Islet of Langerhans (tissue), 1 donor: ENCODE data around the gene ATRNL1.

Experiments
- FAIRE-seq: peaks from one replicate; lab custom pipeline; 2011; peaks lifted over from hg19 to GRCh38; lab: Jason Lieb, UNC

The ATRNL1 gene

DNA sequence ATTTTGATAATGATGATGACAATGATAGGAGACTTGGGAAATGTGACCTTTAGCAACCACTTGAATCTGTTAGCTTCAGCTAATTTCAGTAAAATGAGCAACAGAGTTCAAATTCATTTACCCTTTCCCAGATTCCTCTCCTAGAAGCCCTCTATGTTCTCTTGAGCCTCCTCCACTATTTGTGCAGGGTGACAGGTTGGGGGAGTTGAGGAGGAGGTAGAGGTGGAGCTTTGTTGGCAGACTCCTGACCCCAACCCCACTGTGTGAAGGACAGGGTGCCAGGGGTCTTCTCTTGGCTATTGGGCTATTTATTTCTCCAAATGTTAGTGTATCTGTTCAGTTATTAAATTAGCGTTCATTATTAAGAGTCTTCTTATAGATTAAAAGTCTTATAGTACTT lies 757.5 kb downstream of the ATRNL1 start:
- peak; percentile 9 for FAIRE-seq

DNA sequence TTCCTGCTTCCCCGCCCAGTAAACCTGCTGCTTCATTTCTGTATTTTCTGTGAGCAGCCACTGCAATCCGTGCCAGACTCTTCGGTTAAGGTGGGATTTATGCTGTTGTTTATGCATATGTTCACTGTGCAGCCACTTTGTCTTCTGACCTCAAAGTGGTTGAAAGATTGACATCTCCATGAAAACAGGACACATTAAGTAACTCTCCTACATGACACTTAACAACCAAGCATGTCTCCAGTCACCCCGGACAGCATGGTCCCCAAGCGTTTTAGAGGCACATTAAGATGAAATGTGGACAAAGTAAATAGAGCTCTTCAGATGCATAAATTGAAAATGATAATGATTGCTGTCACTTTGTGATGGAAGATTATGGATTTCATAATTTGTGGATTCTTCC lies 758.5 kb downstream of the ATRNL1 start:
- no peak for FAIRE-seq

DNA sequence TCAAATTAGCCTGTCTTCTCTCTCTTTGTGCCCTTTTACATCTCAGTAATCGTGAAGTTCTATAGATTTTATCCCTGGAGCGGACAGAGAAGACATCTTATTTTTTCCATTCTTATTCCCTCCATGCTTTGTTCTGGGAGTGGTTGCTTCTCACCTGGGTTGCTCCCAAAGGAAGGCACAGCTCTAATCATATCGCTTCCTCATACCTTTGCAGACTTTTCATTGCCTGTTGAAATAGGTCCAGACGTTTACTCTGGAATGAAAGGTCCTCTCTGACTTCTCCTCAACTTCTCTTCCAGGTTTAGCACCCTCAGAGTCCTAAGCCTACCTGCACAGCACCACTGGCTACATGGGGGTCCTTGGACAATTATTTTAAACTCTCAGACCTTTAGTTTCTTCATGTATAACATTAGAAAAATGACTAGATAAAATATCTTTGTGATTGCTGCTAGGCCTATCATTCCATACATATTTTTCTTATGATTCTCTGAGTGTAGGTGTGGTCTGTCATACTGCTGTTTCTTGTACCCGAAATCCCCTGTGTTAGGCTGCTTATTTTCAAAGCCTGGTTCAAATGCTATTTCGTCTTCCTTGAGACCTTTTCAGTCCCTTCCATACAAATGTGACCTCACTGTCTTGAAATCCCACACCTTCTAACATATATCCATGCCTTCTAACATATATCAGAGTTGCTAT lies 761.7 kb downstream of the ATRNL1 start:
- FAIRE-seq, result no peak

DNA sequence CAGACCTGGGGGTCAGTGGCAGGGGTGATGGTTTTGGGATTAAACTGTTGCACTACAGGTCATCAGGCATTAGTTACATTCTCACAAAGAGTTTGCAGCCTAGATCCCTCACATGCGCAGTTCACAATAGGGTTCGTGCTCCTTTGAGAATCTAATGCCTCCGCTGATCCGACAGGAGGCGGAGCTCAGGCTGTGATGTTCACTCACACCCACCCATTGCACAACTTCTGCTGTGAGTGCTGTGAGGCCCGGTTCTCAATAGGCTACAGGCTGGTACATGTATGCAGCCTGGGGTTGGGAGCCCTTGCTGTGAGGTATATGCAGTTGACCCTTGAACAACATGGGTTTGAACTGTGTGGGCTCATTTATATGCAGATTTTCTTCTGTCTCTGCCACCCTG lies 763.4 kb downstream of the ATRNL1 start:
- no peak for FAIRE-seq

DNA sequence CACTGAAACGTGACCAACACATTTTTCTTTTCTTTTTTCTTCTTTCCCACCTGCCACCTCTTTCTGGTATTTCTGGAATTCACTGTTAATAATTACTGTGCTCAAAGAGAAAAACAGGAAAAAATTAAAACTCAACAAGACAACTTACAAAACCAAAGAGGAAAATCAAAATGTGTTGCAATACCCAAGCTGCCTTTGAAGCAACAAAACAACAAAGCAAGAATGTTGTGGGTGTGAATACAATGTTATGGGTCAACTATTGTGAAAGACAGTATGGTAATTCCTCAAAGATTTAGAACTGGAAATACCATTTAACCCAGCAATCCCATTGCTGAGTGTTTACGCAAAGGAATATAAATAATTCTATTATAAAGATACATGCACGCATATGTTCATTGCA lies 764.7 kb downstream of the ATRNL1 start:
- no peak for FAIRE-seq

DNA sequence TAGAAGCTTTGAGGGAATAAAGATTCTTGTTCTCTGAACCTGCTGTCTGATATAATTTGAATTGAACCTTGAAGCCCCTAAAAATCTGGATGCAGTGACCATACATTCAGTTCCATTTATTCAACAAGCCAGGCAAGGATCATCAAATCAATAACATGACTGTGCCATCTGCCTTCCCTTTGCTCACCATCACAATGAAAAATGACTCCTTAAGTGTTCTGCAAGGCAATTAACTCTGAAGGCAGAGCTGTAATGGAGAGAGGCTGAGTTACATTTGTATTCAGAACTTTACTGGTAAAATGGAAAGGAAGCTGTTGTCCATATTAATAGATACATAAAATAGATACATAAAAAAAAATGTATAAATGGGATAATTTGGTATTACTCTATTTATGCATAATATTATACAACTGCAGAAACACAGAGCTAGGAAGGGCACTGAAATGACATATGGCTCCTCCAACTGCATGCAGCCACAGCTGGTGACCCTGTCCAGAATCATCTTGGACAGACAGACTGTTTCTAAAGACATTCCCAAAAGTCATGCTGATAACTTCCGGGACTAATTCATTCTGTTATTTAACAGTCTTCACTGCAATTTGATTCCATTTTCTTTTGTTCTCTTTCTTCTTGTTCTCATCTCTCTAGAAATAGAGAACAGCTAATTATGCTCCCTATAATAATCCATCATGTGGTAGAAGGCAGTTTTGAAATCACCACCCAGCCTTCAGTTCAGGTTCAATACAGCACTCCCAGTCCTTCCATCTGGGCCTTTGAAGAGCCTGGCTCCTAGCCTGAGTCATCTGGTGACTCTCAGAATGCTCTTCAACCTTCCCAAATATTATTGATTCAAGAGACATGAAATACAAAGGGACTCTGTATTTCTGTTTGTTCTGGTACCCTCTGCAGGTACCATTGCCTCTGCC lies 767.3 kb downstream of the ATRNL1 start:
- FAIRE-seq, result peak; percentile 98

DNA sequence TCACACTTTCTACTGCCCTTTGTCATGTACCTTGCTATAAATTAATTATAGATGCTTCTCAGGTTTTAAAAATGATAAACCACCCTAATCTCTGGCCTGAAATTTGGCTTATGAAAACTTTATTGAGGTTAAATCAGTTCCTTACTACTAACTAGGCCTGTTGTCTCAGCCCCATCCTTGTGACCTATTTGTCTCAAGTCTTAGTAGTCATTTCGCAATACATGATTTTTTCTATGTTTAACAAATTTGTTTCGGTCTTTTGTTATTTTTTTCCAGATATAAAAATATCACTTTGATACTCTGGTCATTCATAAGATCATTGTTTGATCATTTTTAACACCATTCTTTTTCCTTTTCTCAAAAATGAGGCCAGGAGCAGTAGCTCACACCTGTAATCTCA lies 768.3 kb downstream of the ATRNL1 start:
- FAIRE-seq, result no peak

DNA sequence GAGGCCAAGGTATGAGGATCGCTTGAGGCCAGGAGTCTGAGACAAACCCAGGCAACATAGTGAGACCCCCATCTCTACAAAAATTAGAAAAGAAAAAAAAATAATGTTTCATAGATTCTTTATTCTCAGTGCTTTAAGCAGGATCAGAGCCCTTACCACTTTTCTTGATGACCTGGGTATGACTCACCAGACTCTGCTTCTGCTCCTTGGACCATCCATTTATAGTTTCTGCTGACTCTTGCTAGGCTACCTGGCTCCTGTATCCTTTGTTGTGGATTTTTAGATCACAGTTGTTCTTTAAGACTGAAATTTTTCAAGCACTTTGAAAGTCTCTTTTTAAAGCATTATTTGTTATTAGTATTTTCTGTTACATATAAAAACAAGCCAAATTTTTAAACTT lies 768.7 kb downstream of the ATRNL1 start:
- FAIRE-seq, result peak; percentile 72

DNA sequence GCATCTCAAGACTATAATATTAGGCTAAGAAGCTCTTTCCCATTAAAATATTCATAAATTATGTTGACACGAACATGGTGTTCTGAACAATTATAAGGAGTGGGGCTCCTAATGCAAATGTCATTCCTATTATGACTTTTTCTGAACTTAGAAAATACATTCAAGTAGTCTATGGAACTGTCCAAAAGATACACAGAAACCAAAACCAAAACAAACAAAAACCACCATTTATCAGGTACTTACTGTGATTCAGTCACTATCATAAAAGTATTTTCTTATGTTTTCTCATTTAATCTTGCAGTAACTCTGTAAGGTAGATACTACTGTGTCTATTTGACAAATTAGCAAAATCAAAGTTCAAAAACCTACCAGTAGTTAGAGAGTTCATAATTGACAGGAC lies 773.0 kb downstream of the ATRNL1 start:
- no peak for FAIRE-seq

DNA sequence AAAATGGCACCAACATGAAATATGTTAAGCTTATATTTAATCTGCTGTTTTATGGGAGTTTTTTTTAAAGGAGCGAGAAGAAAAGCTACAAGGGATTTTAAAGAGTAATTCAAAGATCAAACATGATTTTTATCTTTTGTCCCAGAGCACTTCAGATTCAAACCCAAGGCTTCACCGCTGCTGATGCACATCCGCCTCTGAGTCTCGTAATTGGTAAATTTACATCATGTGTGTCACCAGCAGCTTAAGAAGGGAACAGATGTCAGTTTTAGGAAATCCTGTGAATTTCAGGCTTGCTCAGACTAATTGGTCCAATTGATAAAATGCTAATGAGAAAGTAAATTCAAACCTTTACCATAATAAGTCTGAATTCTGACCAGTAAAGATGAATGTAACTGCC lies 773.5 kb downstream of the ATRNL1 start:
- FAIRE-seq, result no peak

DNA sequence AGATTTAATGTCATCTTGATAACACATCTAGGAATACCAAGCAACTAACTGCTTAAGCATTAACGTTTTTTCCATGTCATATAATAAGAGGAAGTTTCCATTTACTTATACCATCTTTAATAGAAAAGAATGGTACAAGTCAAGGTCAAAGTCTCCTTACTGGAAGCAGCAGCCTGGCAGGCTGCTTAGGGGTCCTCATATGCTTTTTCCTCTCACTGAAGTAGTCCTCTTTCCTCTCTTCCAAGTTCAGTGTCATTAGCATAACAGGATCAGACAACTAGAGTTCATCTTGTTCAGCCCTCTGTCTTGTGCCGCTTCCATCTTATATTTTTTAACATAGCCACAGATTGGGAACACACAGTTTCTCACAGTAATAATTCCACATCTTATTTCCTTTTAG lies 774.1 kb downstream of the ATRNL1 start:
- FAIRE-seq, result peak; percentile 53

DNA sequence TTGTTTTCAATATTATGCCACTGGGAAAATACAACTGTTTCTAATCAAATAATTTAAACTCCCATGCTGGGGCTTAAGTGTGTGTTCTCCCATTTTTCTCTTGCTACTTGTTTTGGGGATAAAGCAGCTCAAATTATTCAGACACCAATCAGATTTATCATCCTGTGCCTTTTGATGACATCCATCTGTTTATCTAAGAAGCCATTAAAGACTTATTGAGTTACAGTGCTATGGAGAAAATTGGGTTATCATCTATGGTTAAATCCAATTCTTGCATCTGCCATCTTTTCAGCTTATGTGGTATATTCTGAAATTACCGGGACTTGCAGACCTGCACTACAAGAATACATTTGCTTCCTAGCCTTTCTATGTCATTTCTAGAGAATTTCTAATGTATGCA lies 778.7 kb downstream of the ATRNL1 start:
- no peak for FAIRE-seq

DNA sequence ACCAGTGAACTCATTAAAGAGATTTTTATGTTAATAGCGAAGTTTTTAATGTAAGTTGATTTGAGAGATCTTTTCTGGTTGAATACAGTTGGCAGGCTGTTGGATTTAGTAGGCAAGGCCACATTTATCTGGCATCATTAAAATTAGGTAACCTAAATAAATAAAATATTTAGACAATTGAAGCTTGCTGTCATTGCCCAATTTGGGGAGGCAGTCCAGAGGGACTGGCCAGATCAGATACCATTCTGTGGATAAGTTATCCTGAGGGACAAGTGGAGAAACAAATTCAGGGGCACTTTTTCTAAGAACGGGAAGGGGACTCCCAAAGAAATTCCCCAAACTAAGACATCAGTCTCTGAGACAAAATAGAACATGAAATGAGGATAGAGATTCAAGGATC lies 782.0 kb downstream of the ATRNL1 start:
- FAIRE-seq, result no peak

DNA sequence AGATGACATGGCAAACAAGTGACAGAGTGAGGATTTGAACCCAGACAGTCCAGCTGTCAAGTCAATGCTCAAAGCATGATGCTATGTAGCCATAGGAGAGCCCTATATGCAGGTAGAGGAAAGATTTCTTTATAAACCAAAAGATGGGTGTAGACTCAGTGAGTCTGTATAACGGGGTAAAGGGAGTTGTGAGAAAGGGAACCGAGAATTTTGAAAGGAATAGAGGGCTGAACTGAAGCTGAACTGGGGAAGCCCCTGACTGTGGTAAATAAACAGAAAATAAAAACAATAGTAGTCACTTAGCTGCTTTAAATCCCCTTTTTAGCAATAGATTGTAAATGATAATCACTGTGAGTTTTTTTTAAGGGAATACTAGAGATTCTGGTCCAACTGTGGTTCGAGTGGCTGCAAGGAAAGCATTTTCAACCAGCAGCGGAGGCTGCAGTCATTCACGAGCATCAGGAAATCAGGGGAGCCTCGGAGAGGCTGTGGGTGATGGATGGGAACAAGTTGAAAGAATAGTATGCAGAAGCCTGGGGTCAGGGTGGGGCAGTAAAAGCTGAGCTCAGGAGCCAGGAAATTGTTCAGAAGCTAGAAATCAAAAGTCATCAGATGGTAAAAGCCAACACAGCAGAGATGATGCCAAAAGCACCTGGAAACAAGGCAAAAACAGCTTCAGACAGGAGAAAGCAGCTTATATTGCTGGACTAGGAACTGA lies 786.4 kb downstream of the ATRNL1 start:
- no peak for FAIRE-seq

DNA sequence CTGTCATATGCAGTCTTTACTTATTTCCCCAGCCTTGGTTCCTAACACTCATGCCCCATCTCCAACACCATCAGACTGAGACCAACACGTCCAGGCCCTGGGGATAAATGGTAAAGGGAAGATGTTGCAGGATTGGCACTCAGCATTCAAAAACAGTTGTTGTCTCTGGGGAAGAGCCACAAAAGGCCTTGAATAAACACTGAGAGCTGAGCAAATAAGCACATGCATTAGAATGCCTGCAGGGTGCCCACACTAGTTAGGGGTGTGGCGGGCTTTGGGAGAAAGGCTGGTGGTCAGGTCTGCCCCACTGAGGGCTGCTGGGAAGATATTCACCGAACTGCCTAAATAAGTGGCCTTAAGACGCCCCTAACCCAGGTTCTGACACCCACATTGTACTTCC lies 788.9 kb downstream of the ATRNL1 start:
- FAIRE-seq, result no peak

DNA sequence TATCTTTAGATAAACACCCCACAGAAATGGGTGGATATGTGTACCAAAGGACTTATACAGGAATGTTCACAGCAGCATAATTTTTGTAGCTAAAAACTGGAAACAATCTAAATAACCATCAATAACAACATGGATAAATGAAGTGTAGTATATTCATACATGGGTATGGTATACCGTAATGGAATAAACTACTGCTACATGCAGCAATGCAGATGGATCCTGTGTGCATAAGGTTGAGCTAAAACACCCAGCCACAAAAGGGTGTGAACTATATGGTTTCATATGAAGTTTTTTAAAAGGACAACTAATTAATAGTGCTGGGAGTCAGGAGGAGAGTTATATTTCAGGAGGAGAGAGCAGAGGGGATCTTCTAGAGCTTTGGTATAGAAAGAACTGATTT lies 790.2 kb downstream of the ATRNL1 start:
- FAIRE-seq, result no peak

DNA sequence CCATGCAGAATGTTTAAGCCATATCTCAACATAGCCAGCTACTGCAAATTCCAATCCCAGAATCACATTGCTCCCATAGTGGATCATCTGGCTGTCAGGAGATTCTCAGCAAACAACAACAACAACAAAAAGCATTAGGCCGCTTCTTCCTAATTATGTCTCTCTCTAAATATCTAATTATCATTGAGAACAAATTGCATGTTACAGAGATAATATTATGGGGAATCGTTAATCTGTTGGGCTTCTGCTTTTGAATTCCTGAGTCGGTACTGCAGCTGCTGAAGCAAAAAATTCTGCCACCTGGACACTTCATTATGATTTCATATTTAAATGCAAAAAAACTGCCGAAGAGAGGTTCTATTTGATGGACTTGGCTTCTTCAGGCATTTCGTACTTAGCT lies 791.2 kb downstream of the ATRNL1 start:
- FAIRE-seq, result no peak

DNA sequence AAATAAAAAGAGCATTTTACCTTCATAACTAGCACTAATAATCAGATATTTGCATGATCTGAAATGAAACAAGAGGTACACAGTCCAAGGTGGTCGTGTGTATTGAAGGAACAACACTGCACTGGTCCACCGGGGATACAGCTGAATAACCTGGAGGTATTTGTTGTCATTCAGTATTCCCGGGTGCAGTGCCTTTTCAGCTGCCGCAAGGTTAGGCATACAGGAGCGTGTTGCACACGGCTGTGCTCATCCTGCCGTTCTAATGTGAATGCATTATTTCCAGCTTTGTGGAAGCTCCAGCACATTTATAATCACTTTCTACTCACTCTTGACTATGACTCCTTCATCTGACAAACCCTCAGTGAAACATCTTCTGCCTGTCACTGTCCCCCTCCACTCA lies 802.0 kb downstream of the ATRNL1 start:
- no peak for FAIRE-seq

DNA sequence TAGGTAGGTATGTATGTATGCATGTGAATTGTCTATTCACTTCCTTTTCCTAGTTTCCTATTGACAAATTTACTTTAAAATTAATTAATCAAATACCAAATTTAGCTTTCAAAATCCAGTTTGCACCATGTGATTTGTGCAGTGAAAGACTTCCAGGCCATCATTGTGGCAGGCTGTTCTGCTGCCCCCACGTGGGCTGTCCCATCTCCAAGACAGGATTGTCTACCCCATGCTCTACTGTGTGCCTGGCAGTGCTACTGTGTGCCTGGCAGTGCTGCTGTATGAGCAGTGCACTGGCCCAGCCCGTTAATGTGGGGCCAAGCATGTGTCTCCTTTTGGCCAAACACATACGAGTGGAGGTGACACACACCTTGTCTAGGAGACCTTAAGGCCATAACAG lies 805.1 kb downstream of the ATRNL1 start:
- FAIRE-seq, result no peak

DNA sequence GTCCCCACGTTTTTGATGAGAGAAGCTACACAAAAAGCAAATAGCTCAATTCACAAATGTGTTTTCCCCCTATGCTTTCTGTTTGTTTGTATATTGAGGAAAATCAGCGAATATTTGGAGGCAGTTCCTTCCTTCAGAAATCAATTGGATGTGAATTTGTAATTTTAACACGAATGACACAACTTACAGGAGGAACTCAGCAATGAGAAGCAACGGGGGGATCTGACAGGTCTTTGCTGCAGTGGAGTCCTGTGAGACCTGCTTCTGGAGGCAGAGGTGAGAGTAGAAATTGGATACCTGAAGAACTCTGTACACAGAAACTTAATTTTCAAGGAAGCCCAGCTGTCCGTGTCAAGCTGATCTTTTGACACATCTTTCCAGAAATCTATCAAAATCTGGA lies 809.4 kb downstream of the ATRNL1 start:
- FAIRE-seq, result no peak

DNA sequence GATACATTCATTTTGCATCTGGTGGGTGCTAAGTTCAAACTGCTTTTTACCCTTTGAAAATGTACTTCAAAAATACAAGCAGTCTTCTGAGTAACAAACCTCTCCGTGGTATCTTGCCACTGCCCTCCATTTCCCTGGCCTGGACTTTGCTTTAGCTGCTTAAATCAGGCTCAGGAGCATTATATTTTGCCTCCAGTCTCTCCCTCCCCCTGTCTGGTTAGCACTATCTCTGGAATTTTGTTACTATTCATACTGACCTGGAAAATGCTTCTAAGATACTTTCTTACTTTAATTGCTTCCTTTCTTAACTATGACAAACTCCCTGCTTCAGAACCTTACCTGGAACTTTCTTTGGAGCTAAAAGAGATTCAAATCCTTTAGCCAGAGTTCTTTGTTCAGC lies 810.0 kb downstream of the ATRNL1 start:
- no peak for FAIRE-seq

DNA sequence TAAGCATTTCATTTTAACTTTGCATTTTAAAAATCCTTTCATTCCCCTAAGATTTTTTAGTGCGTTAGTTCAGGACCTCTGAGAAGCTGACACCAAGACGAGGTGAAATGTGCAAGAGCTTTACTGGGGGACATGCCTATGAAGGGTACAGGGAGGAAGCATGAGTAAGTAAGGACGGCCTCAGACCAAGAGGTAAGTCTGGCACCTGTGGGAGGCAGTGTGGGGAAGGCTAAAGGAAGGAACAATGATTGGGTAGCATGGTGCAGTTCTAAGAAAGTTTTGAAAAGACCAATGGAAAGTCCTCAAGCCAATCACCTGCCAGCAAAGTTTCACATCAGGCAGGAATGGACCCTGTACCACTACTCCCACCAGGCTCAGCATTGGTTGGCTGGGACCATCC lies 810.7 kb downstream of the ATRNL1 start:
- FAIRE-seq, result no peak

DNA sequence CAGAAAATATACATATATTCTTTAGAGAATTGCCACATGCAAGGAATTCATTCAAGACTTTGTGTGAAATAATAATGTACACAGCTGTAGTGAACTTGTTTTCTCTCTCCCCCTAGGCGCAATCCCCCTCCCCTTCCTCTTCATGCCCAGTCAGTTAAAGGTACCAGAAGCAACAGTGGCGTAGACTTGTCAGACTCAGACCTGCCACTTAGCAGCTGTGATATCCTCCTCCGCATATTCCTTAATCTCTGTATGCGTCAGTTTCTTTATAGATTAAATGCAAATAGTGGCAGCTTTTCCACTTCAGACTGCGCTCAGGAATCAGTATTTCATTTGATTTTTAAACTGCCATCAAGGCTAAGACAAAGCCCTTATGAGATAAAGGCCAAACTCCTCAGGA lies 815.9 kb downstream of the ATRNL1 start:
- FAIRE-seq, result no peak
